Adipocyte (in vitro differentiated cells): ENCODE measurements around the gene PHKG1.
A peak's percentile ranks its signal among the peaks of the same experiment; 100 is the strongest.
"Not testable (repeated sequence)": the region's sequence is repeated elsewhere in the genome, so short reads cannot be mapped to it uniquely, and the experiment has no call there.

Experiments used
- DNase-seq: peaks from one replicate; pipeline ENCODE4 v3.0.0-alpha.2; 2015; ENCODE audit warnings: low read depth
- H3K27me3 ChIP-seq: replicated peaks from 2 replicates; pipeline ENCODE4 v1.7.0; 2013; ENCODE audit warnings: mild to moderate bottlenecking, low read length, moderate library complexity; ENCODE audit not compliant: control insufficient read depth, insufficient read depth
- H3K36me3 ChIP-seq: 2 replicates; pipeline ENCODE4 v1.7.0; 2013; ENCODE audit warnings: low read length, mild to moderate bottlenecking, moderate library complexity; ENCODE audit not compliant: control insufficient read depth, insufficient read depth, severe bottlenecking
- H3K4me1 ChIP-seq: 2 replicates; pipeline ENCODE4 v1.7.0; 2013; ENCODE audit warnings: mild to moderate bottlenecking, low read length, moderate library complexity; ENCODE audit not compliant: control insufficient read depth, insufficient read depth
- H3K4me3 ChIP-seq: 2 replicates; pipeline ENCODE4 v1.7.0; 2013; ENCODE audit warnings: mild to moderate bottlenecking, low read length, moderate library complexity
- H3K9ac ChIP-seq: 2 replicates; pipeline ENCODE4 v1.7.0; 2013; ENCODE audit warnings: mild to moderate bottlenecking, low read length, moderate library complexity
- H3K9me3 ChIP-seq: 2 replicates; pipeline ENCODE4 v1.7.0; 2013; ENCODE audit warnings: mild to moderate bottlenecking, low read length, moderate library complexity; ENCODE audit not compliant: control insufficient read depth

The PHKG1 gene

DNA sequence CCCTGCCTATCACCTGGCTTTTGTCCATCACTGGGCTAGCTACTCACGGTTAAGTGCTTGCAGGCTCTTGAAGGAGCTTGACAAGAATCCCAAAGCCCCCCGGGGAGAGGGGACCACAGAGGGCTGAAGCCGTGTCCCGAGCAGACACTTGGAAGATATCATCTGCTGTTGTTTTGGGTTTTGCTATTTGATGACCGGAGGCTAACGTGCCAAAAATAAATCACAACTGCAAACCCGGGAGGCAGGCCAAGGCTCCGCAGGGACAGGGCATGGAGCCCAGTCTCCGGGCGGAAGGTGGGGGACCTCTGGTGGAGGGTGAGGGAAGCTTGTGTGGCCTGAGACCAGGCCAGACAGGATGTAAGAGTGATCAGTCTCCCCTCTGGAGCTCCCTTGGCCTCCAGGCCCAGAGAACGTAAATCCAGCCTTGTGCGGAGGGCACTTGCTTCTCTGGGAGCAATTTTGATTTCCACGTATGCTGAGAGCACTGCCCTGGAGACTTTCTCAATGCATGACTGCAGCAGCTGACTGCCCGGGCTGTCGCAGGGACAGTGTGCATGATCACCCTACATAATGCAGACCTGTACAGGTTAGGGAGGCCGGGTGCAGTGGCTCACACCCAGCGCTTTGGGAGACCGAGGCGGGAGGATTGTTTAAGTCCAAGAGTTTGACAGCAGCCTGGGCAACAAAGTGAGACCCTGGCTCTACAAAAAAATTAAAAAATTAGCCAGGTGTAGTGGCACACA, at the start of gene PHKG1:
TSS of gene PHKG1 (minus strand) at position 164 of the 743 bp plus-strand sequence. CDS start 4,011 bp downstream, outside the sequence.
- Histone ChIP-seq H3K9me3 (no peaks in the 10 kb centered on the region), H3K36me3 (peaks cover 11% of the 10 kb centered on the region), H3K9ac (peak within 1 kb of the TSS; percentile 89), H3K4me1 (peaks cover 31% of the 10 kb centered on the region), H3K27me3 (no peaks in the 10 kb centered on the region), H3K4me3 (peak within 1 kb of the TSS; percentile 79)
- peak; percentile 92 for DNase-seq

DNA sequence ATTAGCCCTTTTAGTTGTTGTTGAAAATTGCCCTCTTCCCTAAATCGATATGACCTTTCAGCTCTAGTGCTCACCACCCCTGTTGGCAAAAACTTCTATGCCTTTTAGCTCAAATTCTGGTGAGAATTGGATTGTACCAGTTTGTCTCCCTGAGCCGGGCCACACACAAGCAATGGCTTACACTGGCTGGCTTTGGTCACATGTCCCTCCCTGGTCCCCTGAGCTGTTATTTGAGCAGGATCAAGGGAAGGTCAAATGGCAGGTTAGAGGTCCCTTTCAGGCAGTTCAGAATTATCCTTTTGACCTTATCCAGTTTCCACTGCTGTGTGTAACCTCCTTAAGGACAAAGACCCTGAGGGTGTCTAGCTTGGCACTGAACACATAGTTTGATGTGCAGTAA, 38.3 kb upstream of the PHKG1 start:
- H3K36me3 ChIP-seq, H3K9ac ChIP-seq, H3K4me1 ChIP-seq, H3K27me3 ChIP-seq, DNase-seq, H3K4me3 ChIP-seq, H3K9me3 ChIP-seq: not testable (repeated sequence)

DNA sequence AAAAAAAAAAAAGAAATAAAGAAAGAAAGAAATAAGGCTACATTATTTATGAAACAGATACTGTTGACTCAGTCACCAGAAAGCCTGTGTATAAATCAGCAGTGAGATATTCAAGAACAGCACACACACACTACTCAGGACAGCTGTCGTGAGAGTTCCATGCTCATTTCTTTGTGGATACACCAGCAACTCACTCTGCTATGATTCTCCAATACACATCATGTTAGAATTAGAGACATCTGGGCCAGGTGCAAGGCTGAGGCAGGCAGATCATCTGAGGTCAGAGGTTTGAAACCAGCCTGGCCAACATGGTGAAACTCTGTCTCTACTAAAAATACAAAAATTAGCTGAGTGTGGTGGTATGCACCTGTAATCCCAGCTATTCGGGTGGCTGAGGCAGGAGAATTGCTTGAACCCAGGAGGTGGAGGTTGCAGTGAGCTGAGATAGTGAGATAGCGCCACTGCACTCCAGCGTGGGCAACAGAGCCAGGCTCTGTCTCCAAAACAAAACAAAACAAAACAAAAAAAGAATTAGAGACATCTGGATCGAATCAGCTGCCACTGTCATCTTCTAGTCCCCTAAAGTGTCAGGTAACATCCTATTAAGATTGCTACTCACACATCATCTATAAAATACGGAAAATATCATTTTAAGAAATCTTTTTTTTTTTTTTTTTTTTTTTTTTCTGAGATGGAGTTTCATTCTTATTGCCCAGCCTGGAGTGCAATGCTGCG, 34.7 kb upstream of the PHKG1 start:
- no peak overlapping the region for H3K4me3 ChIP-seq
- H3K9ac ChIP-seq, result no peak overlapping the region
- no peaks in the 10 kb centered on the region for H3K4me1 ChIP-seq
- no peaks in the 10 kb centered on the region for H3K27me3 ChIP-seq
- DNase-seq, result no peak
- H3K36me3 ChIP-seq, result no peaks in the 10 kb centered on the region
- H3K9me3 ChIP-seq, result no peaks in the 10 kb centered on the region

DNA sequence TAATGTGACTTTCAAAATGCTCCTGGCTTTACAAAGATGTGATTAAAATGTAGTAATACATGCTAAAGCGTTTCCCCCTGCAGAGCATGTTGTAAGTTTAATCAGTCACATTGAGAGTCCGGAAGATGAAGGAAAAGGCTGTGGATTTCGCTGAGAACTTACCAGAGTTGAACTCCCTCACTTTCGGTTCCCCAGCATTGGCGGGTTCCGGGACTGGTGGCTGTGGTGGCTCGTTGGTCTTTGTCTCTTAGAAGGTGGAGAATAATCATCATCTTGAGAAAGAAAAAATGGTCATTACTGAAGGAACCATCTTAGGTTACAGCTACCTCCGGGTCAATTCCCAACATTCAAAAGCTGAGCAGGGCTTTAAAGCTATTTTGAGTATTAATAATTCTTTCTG, 33.1 kb upstream of the PHKG1 start:
- no peak for DNase-seq
- no peaks in the 10 kb centered on the region for H3K36me3 ChIP-seq
- H3K9ac ChIP-seq, result no peak overlapping the region
- no peak overlapping the region for H3K4me3 ChIP-seq
- H3K27me3 ChIP-seq, result no peaks in the 10 kb centered on the region
- H3K4me1 ChIP-seq, result no peaks in the 10 kb centered on the region
- no peaks in the 10 kb centered on the region for H3K9me3 ChIP-seq

DNA sequence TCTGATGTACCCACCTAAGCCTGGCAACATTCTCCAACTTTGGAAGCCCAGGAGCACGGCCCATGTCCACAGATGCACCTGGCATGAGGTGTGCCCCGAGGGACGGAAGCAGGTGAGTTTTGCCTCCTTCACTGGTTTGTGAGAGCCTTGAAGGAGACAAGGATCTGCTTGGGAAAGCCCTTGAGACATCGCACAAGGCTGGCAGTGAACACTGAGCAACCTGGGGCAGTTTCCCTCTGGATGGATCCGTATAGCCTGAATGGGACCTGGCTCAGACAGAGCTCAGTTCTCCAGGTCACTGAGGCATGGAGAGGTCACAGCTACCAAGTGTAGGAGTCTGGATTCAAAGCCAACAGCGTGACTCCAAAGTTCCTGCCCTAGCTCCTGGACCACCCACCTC, 32.2 kb upstream of the PHKG1 start:
- Histone ChIP-seq H3K4me3 (no peak overlapping the region), H3K36me3 (no peaks in the 10 kb centered on the region), H3K9me3 (no peaks in the 10 kb centered on the region), H3K9ac (no peak overlapping the region), H3K27me3 (no peaks in the 10 kb centered on the region), H3K4me1 (no peaks in the 10 kb centered on the region)
- DNase-seq, result no peak

DNA sequence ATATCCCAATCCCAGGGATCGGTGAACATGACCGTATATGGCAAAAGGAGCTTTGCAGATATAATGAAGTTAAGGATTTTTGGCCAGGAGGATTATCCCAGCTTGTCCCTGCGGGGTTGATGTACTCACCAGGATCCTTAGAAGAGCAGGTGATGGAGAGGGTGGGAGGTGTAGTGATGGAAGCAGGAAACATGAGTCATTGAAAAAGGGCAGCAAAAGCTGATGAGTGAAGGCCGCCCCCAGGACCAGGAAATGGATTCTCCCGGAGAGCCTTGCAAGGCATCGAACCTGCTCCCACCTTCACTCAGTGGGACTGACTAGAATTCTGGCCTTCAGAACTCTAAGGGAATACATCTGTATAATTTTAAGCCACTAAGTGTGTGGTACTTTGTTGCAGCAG, 28.7 kb upstream of the PHKG1 start:
- Histone ChIP-seq H3K4me1 (no peaks in the 10 kb centered on the region), H3K9me3 (no peaks in the 10 kb centered on the region), H3K9ac (no peak overlapping the region), H3K36me3 (no peaks in the 10 kb centered on the region), H3K27me3 (peaks cover under 1% of the 10 kb centered on the region), H3K4me3 (no peak overlapping the region)
- no peak for DNase-seq

DNA sequence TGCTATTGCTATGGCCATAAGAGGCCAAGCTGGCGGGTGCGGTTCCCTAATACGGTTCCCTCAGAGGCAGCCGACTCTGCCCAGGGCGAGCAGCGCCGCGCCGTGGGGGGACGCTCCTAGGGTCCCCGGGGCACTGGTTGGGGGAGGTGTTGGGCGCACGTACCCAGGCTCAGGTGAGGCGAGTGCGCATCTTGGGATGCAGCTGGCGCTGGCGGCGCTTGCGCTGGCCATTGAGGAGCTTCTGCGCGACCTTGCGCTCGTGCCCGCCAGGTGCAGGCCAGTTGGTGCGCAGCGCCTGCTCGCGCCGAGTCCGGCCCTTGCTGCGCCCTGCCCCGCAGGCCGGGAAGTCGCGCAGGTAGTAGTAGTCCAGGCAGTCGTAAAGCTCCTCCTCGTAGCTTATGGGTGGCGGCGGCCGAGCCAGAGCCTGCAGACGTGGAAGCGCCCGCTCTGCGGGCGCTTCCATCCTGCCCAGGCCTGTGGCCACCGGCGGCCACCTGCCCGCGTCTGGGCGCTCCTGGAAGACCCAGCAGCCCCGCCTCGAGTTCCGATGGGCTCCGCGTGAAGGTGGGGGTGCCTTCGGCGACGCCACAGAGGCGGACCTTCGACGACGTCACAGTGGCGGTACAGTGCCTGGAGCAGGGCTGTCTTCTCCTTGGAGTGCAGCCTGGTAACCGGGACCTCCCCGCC, 23.2 kb upstream of the PHKG1 start, which contains the start of gene NUPR2:
TSS of gene NUPR2 (minus strand) at position 566 of the 687 bp plus-strand sequence. CDS start at position 463, 103 bp downstream.
- no peaks in the 10 kb centered on the region for H3K4me1 ChIP-seq
- H3K9me3 ChIP-seq, result no peaks in the 10 kb centered on the region
- H3K9ac ChIP-seq, result no peak within 1 kb of the TSS
- DNase-seq, result no peak
- H3K4me3 ChIP-seq, result no peak within 1 kb of the TSS
- H3K36me3 ChIP-seq, result no peaks in the 10 kb centered on the region
- peaks cover 3% of the 10 kb centered on the region for H3K27me3 ChIP-seq

DNA sequence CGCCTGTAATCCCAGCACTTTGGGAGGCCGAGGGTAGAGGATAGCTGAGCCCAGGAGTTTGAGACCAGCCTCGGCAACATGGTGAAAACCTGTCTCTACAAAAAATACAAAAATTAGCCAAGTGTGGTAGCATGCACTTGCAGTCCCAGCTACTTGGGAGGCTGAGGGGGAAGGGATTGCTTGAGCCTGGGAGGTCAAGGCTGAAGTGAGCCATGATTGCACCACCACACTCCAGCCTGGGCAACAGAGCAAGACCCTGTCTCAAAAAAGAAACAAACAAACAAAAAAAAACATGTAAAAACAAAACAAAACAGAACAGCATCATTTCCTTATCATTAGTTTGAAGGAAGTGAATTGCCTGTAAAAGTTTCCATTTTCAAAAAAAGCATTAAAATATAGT, 19.5 kb upstream of the PHKG1 start:
- H3K4me3 ChIP-seq, H3K9me3 ChIP-seq, H3K9ac ChIP-seq, H3K36me3 ChIP-seq, DNase-seq, H3K4me1 ChIP-seq, H3K27me3 ChIP-seq: not testable (repeated sequence)

DNA sequence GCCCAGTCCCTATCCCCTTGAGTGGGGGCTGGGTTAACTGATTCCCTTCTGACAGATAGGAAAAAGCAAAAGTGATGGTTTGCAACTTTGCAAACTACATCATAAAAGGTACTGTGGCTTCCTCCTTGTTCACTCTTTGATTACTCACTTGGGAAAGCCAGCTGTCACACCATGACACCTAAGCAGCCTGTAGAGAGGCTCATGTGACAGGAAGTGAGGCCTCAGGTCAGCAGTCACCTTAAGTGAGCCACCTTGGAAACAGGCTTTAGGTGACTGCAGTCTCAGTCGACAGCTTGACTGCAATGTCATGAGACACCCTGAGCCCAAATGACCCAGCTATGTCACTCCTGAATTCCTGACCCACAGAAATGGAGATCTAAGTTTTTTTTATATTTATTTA, 17.9 kb upstream of the PHKG1 start:
- no peak overlapping the region for H3K9ac ChIP-seq
- no peak for DNase-seq
- H3K4me1 ChIP-seq, result peaks cover 5% of the 10 kb centered on the region
- H3K27me3 ChIP-seq, result no peaks in the 10 kb centered on the region
- H3K9me3 ChIP-seq, result no peaks in the 10 kb centered on the region
- H3K4me3 ChIP-seq, result no peak overlapping the region
- no peaks in the 10 kb centered on the region for H3K36me3 ChIP-seq

DNA sequence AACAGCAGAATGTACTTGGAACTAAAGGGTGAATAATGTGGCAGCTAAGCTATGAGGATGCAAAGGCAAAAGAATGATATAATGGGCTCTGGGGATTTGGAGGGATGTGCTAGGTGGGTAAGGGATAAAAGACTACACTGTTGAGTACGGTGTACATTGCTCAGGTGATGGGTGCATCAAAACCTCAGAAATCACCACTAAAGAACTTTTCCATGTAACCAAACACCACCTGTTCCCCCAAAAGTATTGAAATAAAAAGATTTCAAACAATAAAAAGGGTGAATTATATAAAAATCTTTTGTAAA, 15.2 kb upstream of the PHKG1 start:
- H3K27me3 ChIP-seq, result no peaks in the 10 kb centered on the region
- no peak overlapping the region for H3K9ac ChIP-seq
- H3K4me1 ChIP-seq, result peaks cover 16% of the 10 kb centered on the region
- no peak overlapping the region for H3K4me3 ChIP-seq
- no peak for DNase-seq
- peaks cover 14% of the 10 kb centered on the region for H3K36me3 ChIP-seq
- H3K9me3 ChIP-seq, result no peaks in the 10 kb centered on the region
